ENCODE measurements around the gene APMAP.

Gene APMAP, protein sequence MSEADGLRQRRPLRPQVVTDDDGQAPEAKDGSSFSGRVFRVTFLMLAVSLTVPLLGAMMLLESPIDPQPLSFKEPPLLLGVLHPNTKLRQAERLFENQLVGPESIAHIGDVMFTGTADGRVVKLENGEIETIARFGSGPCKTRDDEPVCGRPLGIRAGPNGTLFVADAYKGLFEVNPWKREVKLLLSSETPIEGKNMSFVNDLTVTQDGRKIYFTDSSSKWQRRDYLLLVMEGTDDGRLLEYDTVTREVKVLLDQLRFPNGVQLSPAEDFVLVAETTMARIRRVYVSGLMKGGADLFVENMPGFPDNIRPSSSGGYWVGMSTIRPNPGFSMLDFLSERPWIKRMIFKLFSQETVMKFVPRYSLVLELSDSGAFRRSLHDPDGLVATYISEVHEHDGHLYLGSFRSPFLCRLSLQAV

DNA sequence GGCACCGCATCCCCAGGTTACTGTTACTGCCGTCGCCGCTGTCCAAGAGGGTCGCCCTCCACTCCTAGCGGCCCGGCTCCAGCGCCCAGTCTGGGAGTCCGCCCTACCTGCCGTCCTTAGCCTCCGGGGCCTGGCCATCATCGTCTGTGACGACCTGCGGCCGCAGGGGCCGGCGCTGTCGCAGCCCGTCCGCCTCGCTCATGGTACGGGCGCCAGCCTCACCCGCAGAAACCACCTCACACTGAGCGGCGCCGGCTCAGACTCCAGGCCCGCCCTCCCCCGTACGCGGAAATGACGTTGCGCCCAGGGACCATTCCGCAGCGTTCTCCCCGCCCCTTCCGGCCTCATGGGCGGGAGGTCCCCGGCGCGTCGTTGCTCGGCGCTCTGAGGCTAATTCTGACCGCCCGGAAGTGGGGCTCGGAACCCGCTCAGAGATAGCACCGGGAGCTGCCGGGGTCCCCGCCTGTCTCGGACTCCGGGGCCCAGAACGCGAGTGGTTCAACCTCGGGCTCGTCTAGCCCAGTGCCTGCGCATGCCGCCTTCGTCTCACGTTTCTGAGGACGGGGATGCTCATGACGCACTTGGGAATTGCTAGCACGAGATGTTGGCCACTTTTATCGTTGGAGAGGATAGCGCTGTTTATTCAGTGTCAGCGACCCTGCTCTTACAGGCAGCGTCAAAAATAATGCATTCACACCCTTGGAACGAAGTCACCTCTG lies at the start of gene APMAP:
TSS of gene APMAP (minus strand) at position 265 of the 719 bp plus-strand sequence. CDS start at position 202, 63 bp downstream.
- DNase-seq, result peak; percentile 96

DNA sequence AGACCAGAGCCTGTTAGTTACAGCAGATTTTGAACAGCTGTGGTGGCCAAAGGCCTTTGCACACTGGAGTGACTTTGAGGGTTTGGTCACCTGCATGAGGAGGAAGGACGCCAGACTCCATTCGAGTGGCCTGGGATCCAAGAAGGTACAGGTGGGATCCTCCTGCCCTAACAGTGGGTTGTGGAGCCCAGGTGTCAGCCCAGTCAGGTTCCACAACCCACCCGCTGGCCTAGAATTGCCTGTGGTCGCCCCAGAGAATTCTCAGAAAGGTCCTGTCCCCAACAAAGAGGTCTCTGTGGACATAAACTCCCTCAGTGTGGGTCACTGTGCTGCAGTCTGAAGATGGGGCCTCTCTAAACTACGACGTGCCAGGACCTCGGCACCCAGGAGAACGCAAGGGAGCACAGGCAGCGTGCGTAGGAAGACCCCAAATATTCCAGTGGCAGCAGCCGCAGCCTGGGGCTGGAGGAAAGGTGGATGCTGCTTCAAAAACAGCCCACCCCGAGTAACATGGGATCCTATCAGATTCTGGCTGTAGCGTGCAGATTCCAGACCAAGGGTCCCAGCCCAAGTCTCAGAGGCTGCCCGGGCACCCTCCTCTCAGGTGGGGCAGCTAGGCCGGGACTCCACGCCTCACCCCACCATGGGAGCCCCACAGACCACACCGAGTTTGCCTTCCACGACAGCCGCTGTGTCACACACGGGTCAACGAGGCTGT lies 49.4 kb upstream of the APMAP start:
- DNase-seq, result no peak

DNA sequence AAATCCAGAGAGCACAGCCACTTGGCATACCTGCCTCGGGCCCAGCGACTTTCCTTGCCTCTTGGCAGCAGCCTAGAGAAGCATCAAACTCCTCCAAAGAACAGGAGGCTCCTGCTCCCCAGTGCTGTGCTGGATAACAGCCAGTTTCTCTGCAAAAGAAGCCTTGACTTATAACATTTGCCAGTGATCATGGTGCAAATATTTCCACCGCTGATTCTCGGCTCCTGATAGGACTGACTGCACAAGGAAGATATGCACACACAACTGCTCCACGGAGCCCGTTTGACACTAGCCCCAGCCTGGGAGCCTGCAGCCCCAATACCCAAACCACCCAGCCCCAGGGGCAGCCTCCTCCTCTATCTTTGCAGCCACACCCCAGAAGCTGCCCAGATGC lies 47.9 kb upstream of the APMAP start:
- DNase-seq, result no peak

DNA sequence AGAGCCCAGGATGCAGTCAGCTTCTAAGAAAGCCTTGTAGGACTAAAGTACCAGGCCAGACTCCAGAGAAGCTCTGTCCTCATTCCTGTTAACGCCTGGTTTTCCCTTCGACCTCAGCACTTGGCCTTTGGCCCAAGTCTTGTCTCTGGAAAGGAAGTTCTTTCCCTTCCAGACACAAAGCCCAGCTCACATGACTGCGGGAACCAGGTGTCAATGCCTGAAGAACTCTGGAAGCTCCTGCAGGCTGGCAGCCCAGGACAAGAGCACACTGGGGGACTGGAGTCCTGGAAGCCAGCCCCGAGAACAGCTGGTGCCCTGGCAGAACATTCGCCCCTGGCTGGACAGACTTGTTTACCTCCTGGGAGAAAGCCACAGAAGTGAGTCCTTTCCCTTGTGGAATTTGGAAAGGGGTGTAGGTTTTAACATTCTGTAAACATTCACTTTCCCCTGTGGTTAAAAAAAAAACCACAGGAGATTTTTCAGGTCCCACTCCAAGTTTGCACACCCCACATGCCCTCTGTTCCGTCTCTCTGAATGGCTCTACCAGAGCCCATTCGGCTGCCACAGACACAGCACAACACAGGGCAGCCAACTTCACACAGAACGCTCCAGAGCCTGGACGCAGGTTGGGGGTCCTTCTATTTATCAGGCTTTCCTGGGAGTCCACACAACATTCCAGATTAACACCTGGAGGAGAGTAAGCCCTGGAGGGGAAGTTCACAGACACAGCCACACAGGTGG lies 47.3 kb upstream of the APMAP start:
- DNase-seq, result no peak

DNA sequence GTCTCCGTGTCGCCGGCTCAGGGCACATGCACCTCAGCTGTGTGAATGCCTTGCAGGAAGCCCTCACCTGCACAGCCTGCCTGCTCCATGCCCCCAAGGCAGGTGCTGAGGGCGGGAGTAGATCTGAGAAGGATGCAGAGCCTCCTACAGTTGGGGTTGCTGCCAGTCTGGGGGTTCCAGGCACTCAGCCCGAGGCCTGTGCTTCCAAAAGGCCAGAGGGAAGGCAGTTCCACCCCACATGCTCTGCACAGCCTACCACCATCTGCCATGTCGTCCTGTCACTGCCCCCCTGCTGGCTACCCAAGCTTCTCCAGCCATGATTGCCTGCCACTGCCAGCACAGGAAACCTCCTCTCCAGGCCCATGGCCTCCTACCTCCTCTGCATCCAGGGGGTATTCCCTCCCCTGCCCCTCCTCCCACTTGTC lies 46.1 kb upstream of the APMAP start:
- no peak for DNase-seq

DNA sequence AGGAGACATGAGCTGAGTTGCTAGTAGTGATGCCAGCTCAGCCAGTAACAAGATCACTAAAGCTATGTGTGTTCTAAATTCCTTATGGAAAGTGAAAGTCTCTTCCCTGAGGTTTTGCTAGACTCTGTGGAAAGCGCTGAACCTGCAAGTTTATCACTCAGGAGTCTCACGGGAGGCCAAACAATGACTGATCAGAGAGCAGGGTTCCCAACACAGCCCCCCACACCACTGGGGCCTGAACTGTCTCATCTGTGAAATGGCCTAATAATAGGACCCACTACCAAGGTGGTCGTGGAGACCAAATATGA lies 45.5 kb upstream of the APMAP start:
- no peak for DNase-seq

DNA sequence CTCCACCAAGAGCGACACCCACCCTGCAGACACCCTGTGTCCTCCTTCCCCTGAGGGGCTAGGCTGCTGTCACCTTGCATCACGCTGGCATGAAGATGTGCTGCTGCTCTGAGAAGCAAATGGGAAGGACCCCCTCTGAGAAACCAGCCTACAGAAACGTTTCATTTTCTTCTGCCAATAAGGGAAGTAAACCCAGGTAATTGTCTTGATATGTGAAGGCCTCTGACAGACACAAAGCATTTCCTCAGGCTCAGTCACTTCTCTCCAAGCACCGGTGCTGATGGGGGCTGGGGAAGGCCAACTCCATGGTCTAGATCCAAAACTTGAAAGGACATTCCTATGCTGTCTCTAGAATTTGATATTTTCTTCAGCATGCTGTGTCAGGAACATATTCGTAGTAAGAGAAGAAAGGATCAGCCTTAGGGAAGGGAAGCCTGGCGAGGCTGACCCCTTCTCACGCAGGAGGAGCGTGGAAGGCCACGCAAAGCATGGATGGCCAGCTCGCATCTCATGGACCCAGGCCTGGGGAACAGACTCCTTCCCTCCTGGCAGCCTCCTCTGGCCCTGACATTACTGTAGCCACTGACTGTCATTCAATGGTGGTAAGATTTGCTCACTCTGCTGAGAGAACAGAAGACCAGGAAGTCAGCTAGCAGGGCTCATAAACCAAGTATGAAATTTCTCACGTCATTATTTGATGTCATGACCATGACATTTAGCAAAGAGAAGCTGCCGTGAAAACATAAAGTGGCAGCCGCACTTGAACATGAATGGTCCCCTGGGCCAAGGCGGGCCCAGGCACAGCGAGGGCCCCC lies 44.9 kb upstream of the APMAP start:
- DNase-seq, result no peak

DNA sequence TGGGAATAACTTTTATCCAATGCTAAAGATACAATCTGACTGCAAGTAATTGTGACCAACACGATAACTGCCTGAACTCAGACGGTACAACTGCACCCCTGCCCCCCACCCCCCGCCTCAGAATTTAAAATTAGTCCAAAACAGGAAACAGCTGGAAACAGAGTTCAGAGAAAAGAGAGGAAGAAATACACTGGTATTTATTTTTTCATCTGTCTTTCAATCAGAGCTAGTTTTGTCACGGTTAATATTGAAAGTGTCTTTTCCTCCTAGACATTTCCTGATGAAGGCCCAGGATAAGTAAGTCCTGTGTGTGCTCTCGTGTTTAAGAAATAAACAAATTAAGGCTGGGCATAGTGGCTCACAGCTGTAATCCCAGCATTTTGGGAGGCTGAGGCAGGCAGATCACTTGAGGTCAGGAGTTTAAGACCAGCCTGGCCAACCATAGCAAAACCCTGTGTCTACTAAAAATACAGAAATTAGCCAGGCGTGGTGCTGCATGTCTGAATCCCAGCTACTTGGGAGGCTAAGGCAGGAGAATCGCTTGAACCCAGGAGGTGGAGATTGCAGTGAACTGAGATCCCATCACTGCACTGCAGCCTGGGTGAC lies 43.9 kb upstream of the APMAP start:
- no peak for DNase-seq

DNA sequence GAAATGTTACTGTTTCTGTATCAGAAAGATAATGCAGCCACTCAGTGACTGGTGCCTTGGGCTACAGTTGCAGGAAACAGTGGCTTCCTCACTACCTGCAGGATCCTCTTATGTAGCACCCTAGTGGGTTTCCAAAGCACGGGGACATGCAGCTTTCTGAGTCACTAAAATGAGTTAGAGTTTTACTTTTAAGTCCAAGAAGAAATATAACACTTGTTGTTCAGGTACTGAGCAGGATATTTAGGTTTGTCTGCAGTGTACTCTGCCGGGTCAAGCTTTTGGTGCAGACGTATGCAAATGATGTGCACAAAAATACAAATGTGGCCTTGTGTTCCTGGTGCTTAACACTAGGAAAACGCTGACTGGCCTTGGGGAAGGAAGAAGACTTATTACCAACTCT lies 43.4 kb upstream of the APMAP start:
- DNase-seq, result no peak

DNA sequence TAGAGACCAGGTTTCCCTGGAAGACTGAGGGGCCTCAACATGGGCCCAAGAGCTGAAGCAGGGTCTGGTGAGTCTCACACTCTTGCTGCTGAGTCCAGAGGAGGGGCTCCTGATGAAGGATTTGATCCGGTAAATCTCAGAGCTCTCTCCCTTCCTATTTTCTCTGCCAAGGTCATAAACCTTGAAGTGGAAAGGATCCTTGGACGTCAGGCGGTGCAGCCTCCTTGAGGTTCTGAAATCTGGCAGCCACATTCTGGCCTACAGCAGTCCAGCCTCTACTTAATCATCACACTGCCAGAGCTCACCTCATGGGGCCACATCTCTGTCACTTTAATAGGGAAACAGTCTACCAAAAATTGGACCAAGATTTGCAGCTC lies 41.4 kb upstream of the APMAP start:
- no peak for DNase-seq

DNA sequence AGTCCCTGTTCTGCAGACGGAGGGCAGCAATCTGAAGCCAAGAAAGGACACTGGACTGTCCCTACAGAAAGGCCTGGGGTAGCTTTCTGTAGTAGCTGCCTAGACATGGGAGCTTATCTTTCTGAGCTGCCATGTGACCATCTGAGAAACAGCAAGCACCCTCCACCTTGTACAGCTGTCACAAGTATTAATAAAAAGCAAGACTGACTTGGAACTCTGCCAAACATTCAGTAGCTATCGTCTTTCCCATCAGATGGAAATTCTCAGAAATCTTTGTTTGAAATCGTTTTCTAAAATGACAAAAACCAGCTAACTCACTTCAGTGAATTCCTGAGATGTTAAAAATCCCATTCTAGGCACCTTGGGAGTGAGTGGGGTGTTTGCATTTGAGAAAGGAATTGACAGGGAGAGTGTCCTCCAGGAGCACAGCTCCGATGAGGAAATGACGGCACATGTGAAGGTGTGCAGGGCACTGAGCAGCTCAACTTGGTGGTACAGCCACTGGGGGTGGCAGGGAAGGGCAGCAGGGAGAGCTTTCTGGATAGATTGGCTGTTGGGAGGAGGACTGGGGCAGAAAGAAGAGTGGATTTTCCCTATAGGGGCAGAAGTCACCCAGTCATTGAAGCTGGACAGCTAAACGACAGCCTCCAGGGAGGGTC lies 40.8 kb upstream of the APMAP start:
- DNase-seq, result no peak

DNA sequence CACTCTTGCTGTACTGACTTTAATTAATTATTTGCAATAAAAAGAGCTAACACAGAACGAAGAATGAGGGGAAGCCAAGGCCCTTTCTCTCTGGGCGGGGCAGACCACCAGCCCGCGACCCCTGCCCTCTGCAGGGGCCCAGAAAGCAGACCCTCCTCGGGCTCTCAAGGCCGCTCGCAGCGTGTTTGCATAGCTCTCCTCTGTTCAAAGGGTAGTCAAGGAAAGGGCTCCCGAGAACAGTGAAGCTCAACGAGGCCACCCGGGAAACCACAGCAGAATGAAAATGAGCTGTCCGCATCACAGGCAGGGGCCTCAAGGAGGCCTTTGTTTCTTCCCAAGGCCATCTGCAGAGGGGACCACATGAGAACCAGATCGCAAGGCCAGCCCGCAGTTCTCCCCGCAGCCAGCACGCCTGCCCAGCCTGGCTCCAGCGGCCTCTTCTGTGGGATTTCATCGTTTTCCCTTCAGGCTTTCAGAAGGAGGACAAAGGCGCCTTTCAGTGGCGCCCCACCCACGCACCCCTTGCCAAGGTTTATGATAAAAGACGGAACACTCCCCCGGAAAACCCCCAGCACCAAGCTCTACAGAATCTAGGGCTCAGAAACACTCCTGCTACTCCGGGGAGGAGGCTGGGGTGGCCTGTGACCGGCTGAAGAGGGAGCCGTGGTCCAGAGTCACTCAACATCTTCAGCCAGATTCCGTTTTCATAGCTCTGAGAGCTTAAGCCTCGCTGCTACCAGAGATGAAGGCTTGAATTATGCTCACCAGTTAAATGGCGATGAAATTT lies 40.1 kb upstream of the APMAP start:
- no peak for DNase-seq

DNA sequence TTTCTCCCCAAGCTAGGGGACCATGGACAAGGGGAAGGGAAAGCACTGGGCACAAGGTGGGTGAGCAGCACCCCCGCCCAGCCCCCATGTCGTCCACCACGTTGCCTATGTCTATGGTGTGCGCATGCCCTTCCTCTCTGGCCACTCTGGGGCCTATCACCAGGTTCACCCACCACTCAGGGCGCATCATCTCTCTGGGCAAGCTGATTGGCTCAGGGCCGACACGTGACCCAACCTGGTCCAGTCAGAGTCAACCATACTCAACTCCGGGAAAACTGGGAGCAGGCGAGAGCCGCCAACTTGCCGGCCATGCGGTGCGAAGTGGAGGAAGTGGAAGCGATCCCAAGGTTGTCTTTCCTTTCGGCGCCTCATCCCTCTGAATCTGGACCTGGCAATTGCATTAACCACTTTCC lies 39.5 kb upstream of the APMAP start:
- DNase-seq, result no peak

DNA sequence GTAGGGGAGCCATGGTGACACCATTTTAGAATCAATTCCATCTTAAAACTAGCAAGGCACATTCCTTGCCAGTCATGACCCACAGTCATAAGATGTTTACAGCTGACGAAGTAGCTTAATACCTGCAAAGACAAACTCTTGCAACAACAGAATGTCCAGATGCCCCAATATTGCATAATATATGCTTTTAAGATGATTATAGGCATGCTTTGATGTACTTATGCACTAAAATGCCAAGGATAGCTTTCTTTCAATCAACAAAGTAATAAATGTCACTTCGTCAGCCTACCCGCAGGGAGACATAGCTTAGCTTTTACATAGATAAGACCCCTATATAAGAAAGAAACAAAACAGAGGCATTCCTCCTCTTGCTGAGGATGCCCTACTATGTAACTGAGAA lies 38.7 kb upstream of the APMAP start:
- DNase-seq, result no peak

DNA sequence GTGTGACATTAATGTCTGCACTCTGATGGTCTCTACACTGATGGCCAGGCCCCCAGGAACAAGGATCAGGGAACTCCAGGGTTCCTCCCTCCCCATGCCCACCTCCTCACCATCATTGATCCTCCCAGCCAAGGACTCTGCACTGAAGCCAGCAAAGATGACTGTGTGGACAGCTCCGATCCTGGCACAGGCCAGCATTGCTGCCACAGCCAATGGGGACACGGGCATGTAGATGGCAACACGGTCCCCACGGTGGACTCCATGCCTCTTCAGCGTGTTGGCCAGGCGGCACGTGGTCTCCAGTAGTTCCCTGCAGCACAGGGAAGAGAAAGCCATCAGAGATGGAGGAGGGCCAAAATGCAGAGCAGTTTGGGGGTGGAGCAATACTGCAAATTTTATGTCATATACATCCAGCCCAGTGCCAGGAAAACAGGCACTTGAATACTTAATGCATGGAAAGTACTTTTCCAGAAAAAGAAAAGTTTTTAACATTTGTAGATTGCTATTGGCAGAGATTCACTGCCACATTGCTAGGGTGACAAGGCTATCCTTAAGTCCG lies 38.2 kb upstream of the APMAP start:
- DNase-seq, result no peak

DNA sequence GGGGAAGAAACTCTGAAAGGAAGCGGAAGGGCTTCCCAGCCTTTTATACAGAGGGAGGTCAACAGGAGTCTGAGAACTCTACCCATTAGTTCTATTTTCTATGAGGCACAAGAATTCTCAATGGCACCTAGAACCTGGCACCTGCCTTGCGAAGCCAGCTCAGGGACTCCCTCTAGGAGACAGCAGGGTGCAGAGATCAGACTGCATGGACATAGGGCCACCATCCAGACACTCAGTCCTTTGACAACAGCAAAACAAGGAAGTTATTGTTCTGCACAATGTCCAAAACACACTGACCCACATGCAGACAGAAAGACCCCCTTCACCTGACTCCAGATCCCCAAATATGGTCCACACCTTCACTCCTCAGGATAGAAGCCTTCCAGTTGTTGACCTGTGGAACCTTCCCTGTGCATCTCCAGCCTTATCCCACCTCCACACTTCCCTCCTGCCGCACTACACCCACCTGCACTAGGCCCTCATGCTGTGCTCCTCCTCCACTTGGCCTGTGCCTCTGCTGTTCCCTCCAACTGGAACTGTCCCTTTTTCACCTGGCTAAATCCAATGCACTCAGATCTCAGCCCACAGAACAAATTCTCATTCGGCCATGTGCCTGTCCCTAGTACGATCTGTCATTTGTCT lies 37.6 kb upstream of the APMAP start:
- no peak for DNase-seq

DNA sequence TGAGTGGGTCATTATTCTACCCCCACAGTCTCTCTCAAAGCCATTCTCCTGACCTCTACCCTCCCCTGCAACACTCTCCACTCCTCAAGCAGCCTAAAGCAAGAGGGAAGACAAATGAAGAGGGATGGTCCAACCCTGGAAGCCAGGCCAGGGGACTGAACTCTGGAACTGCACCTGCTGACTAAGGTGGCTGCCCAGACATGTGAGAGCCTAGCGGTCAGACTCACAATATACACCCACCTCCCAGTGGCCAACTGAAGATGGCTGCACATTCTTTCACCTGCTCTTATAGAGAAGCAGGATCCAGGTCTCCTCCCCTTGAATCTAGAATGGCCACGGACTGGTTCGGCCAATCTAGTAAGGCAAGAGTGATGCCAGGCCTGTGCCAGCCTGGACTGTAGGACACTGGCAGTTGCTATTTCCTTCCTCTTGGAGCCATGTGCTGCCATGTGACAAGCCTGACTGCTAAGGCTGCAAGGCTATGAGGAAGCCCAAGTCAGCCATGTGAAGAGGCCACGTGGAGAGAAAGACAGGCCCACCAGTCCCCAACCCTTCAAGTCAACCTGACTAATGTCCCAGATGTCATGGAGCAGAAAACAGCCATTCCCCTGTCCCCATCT lies 33.5 kb upstream of the APMAP start:
- no peak for DNase-seq

DNA sequence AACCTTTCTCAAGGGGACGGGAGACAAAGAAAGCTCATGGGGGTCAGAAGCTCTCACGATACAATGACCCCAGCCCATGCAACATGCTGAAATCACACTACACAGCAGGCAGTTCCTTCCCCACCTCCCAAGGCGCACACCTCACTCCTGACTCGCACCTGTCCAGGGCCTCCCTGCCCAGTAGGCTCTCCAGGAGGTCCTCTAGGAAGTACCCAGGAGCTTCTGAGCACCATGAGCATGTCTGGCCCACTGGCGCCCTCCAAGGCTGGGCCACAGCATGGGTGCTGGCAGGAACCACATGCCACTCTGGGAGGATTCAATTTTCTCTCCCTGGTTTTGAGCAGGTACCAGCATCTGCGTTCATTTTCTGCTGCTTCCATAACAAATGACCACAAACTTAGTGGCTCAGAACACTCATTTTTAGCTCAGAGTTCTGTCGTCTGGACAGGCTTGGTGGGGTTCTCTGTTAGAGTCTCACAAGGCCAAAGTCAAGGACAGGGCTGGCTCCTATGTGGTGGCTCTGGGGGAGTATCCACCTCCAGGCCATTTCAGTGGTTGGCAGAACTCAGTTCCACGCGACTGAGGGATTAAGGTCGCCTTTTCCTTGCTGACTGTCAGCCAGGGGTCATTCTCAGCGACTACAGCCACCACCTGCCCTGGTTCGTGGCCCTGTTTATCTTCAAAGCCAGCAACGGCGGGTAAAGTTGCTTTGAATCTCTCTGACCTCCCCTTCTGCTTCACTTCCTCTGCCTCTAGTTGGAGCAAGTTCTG lies 32.7 kb upstream of the APMAP start:
- no peak for DNase-seq

All from CD4-positive, alpha-beta T cell treated with Interleukin-10 for 1 hour (primary cell).